ENCODE measurements around the gene TRPM2.

Gene TRPM2

GRCh38 chr21:44327603-44327974, 25.8 kb upstream of the TRPM2 start:
- H3K27ac Mint-ChIP-seq: no peak overlapping the region
- no peaks in the 10 kb centered on the region for H3K36me3 Mint-ChIP-seq (ENCODE audit: low read depth)
- H3K4me3 Mint-ChIP-seq: no peak overlapping the region
- H3K4me1 Mint-ChIP-seq (ENCODE audit: low read depth): no peaks in the 10 kb centered on the region
- H3K27me3 Mint-ChIP-seq: no peaks in the 10 kb centered on the region
- no peaks in the 10 kb centered on the region for H3K9me3 Mint-ChIP-seq

GRCh38 chr21:44328242-44328895, 25.1 kb upstream of the TRPM2 start:
- no peaks in the 10 kb centered on the region for H3K36me3 Mint-ChIP-seq (ENCODE audit: low read depth)
- no peaks in the 10 kb centered on the region for H3K4me1 Mint-ChIP-seq (ENCODE audit: low read depth)
- no peak overlapping the region for H3K27ac Mint-ChIP-seq
- no peak overlapping the region for H3K4me3 Mint-ChIP-seq
- H3K9me3 Mint-ChIP-seq: no peaks in the 10 kb centered on the region
- H3K27me3 Mint-ChIP-seq: no peaks in the 10 kb centered on the region

GRCh38 chr21:44329086-44329889, 24.1 kb upstream of the TRPM2 start:
- Mint-ChIP-seq H3K27me3 (no peaks in the 10 kb centered on the region), H3K36me3 (ENCODE audit: low read depth) (no peaks in the 10 kb centered on the region), H3K27ac (no peak overlapping the region), H3K4me3 (no peak overlapping the region), H3K9me3 (no peaks in the 10 kb centered on the region), H3K4me1 (ENCODE audit: low read depth) (no peaks in the 10 kb centered on the region)

GRCh38 chr21:44329971-44330681, 23.3 kb upstream of the TRPM2 start:
- Mint-ChIP-seq H3K36me3 (ENCODE audit: low read depth) (no peaks in the 10 kb centered on the region), H3K27me3 (no peaks in the 10 kb centered on the region), H3K9me3 (no peaks in the 10 kb centered on the region), H3K4me3 (no peak overlapping the region), H3K27ac (no peak overlapping the region), H3K4me1 (ENCODE audit: low read depth) (no peaks in the 10 kb centered on the region)

GRCh38 chr21:44330698-44331097, 22.7 kb upstream of the TRPM2 start:
- Mint-ChIP-seq H3K27me3 (no peaks in the 10 kb centered on the region), H3K9me3 (no peaks in the 10 kb centered on the region), H3K27ac (no peak overlapping the region), H3K4me1 (ENCODE audit: low read depth) (no peaks in the 10 kb centered on the region), H3K4me3 (no peak overlapping the region), H3K36me3 (ENCODE audit: low read depth) (no peaks in the 10 kb centered on the region)

- Mint-ChIP-seq H3K36me3 (ENCODE audit: low read depth) (no peaks in the 10 kb centered on the region), H3K27ac (no peak overlapping the region), H3K4me1 (ENCODE audit: low read depth) (no peaks in the 10 kb centered on the region), H3K9me3 (no peaks in the 10 kb centered on the region), H3K4me3 (no peak overlapping the region), H3K27me3 (no peaks in the 10 kb centered on the region)
These were observed 22.2 kb upstream of the TRPM2 start for GRCh38 chr21:44331209-44331608.

- H3K9me3 Mint-ChIP-seq: no peaks in the 10 kb centered on the region
- no peaks in the 10 kb centered on the region for H3K4me1 Mint-ChIP-seq (ENCODE audit: low read depth)
- no peaks in the 10 kb centered on the region for H3K27me3 Mint-ChIP-seq
- H3K36me3 Mint-ChIP-seq (ENCODE audit: low read depth): no peaks in the 10 kb centered on the region
- peak overlapping the region; percentile 40 for H3K27ac Mint-ChIP-seq
- H3K4me3 Mint-ChIP-seq: no peak overlapping the region
These were observed 21.6 kb upstream of the TRPM2 start for GRCh38 chr21:44331650-44332307.

- Mint-ChIP-seq H3K27me3 (no peaks in the 10 kb centered on the region), H3K4me3 (no peak overlapping the region), H3K9me3 (no peaks in the 10 kb centered on the region), H3K36me3 (ENCODE audit: low read depth) (no peaks in the 10 kb centered on the region), H3K27ac (no peak overlapping the region), H3K4me1 (ENCODE audit: low read depth) (no peaks in the 10 kb centered on the region)
These were observed 21.0 kb upstream of the TRPM2 start for GRCh38 chr21:44332383-44332782.

- Mint-ChIP-seq H3K27ac (no peak overlapping the region), H3K9me3 (no peaks in the 10 kb centered on the region), H3K36me3 (ENCODE audit: low read depth) (no peaks in the 10 kb centered on the region), H3K4me1 (ENCODE audit: low read depth) (peaks cover 5% of the 10 kb centered on the region), H3K4me3 (no peak overlapping the region), H3K27me3 (no peaks in the 10 kb centered on the region)
These were observed 20.5 kb upstream of the TRPM2 start for GRCh38 chr21:44332965-44333364.

- H3K4me3 Mint-ChIP-seq: no peak overlapping the region
- no peaks in the 10 kb centered on the region for H3K36me3 Mint-ChIP-seq (ENCODE audit: low read depth)
- H3K9me3 Mint-ChIP-seq: no peaks in the 10 kb centered on the region
- H3K27me3 Mint-ChIP-seq: no peaks in the 10 kb centered on the region
- H3K4me1 Mint-ChIP-seq (ENCODE audit: low read depth): peaks cover 6% of the 10 kb centered on the region
- no peak overlapping the region for H3K27ac Mint-ChIP-seq
These were observed 19.7 kb upstream of the TRPM2 start for GRCh38 chr21:44333509-44334328.

GRCh38 chr21:44334329-44335030, 18.9 kb upstream of the TRPM2 start:
- H3K27ac Mint-ChIP-seq: no peak overlapping the region
- H3K36me3 Mint-ChIP-seq (ENCODE audit: low read depth): no peaks in the 10 kb centered on the region
- no peak overlapping the region for H3K4me3 Mint-ChIP-seq
- peaks cover 8% of the 10 kb centered on the region for H3K4me1 Mint-ChIP-seq (ENCODE audit: low read depth)
- H3K9me3 Mint-ChIP-seq: no peaks in the 10 kb centered on the region
- no peaks in the 10 kb centered on the region for H3K27me3 Mint-ChIP-seq

- Mint-ChIP-seq H3K27me3 (no peaks in the 10 kb centered on the region), H3K4me1 (ENCODE audit: low read depth) (peaks cover 18% of the 10 kb centered on the region)
These were observed 18.0 kb upstream of the TRPM2 start for GRCh38 chr21:44335266-44336059.

GRCh38 chr21:44337449-44337848, 16.0 kb upstream of the TRPM2 start:
- no peak overlapping the region for H3K27ac Mint-ChIP-seq
- H3K27me3 Mint-ChIP-seq: no peaks in the 10 kb centered on the region
- no peaks in the 10 kb centered on the region for H3K9me3 Mint-ChIP-seq

More at GRCh38 chr21:44335266-44336059, 18.0 kb upstream of the TRPM2 start:
- H3K36me3 Mint-ChIP-seq (ENCODE audit: low read depth): no peaks in the 10 kb centered on the region
- H3K9me3 Mint-ChIP-seq: no peaks in the 10 kb centered on the region
- no peak overlapping the region for H3K4me3 Mint-ChIP-seq
- no peak overlapping the region for H3K27ac Mint-ChIP-seq

More at GRCh38 chr21:44337449-44337848, 16.0 kb upstream of the TRPM2 start:
- H3K4me1 Mint-ChIP-seq (ENCODE audit: low read depth): peaks cover 20% of the 10 kb centered on the region
- H3K4me3 Mint-ChIP-seq: peak overlapping the region; percentile 21
- no peaks in the 10 kb centered on the region for H3K36me3 Mint-ChIP-seq (ENCODE audit: low read depth)
